GM12864 (cell line): ENCODE measurements around the gene EMX2.

Source experiments
- DNase-seq: peaks from one replicate; pipeline ENCODE4 v3.0.0-alpha.2; 2011; ENCODE audit warnings: low read depth
- H3K4me3 ChIP-seq: 2 replicates; pipeline ENCODE4 v1.5.1; 2011; ENCODE audit warnings: mild to moderate bottlenecking, low read depth, low read length, control low read depth
- TF ChIP-seq, protein P1 (sequence below): IDR thresholded peaks from 2 replicates; pipeline ENCODE4 v1.5.1; 2011; ENCODE audit warnings: low read depth, mild to moderate bottlenecking, moderate library complexity, low read length, control low read depth, inconsistent platforms; ENCODE audit errors: missing control alignments

Gene EMX2

DNA sequence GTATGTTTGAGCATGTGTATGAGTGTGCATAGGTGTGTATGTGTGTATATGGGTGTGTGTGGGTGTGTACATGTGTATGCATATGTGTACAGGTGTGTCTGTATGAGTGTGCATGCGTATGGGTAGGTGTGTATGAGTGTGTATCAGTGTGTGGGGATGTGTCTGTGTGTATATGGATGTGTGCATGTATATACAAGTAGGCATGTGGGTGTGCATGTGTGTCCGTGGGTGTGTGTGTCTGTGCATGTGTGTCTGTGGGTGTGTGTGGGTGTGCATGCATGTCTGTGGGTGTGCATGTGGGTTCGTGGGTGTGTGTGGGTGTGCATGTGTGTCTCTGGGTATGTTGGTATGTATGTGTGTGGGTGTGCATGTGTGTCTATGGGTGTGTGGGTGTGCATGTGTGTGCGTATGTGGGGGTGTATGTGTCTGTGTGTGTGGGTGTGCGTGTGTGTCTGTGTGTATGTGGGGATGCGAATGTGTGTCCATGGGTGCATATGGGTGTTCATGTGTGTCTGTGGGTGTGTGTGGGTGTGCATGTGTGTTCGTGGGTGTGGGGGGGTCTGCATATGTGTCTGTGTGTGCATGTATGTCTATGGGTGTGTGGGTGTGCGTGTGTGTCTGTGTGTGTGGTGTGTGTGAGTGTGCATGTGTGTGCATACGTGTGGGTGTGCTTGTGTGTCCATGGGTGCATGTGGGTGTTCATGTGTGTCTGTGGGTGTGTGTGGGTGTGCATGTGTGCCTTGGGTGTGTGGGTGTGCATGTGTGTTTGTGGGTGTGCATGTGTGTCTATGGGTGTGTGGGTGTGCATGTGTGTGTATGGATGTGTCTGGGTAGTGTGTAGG, 20.6 kb downstream of the EMX2 start:
- TF ChIP-seq, protein P1, sequence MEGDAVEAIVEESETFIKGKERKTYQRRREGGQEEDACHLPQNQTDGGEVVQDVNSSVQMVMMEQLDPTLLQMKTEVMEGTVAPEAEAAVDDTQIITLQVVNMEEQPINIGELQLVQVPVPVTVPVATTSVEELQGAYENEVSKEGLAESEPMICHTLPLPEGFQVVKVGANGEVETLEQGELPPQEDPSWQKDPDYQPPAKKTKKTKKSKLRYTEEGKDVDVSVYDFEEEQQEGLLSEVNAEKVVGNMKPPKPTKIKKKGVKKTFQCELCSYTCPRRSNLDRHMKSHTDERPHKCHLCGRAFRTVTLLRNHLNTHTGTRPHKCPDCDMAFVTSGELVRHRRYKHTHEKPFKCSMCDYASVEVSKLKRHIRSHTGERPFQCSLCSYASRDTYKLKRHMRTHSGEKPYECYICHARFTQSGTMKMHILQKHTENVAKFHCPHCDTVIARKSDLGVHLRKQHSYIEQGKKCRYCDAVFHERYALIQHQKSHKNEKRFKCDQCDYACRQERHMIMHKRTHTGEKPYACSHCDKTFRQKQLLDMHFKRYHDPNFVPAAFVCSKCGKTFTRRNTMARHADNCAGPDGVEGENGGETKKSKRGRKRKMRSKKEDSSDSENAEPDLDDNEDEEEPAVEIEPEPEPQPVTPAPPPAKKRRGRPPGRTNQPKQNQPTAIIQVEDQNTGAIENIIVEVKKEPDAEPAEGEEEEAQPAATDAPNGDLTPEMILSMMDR = no peak
- no peak for DNase-seq
- H3K4me3 ChIP-seq = no peak overlapping the region

DNA sequence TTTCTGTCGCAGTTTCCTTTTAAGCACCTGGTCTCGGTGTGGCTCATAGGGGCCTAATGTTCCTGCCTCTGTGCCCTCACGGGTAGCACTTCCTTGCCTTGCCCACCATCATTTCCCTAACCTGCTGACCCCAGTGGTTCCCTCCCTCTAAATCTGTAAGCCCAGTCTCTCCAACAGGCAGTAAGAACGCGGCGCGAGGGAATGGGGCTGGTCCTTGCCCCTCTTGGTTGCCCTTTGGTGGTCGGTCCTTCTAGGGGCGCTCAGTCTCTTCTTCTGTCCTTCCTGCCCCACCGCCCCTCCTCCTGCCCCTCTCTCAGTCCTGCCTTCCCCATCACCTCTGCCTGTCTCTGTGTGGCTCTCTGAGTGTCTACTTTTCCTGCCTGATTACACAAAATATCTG, 21.2 kb downstream of the EMX2 start:
- TF ChIP-seq, protein P1 = no peak
- DNase-seq = no peak
- H3K4me3 ChIP-seq = no peak overlapping the region

DNA sequence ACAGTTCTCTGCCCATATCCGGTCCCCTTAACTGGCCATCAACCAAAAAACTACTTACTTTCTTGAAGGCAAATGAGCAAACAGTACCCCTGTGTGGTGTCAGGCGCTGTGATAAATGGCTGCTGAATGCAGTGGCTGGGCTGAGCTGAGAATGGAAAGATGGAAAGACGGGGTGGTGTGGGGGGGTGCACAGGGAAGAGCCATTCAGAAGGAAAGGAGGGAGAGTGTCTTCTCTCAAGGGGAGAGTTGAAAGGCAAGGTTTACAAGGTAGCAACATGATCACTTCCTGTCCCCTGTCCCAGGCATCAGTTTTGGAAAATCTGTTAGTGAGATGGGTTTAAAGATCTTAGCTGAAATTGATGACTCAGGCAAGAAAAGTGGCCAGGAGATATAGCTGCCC, 22.5 kb downstream of the EMX2 start:
- DNase-seq = no peak
- no peak overlapping the region for H3K4me3 ChIP-seq
- TF ChIP-seq, protein P1 = no peak

DNA sequence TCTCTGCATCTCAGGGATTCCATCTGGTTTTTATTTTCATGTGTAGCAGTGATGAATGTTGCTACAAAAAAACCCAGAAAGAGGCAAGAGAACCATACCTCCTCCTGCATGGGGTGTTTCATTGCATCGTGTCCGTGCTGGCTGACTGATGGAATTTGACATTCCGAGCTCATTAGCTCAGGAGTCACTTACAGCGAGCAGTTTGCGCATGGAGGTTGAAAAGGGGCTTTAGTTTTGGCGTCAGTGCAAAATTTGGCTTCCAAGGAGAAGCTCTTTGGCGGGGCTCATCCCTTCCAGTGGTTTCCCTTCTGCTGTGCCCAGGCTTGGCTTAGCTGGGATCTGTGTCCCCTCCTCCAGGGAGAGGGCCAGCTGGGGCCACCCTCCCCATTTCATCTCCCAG, 25.8 kb downstream of the EMX2 start:
- TF ChIP-seq, protein P1 = no peak
- no peak for DNase-seq
- no peak overlapping the region for H3K4me3 ChIP-seq

DNA sequence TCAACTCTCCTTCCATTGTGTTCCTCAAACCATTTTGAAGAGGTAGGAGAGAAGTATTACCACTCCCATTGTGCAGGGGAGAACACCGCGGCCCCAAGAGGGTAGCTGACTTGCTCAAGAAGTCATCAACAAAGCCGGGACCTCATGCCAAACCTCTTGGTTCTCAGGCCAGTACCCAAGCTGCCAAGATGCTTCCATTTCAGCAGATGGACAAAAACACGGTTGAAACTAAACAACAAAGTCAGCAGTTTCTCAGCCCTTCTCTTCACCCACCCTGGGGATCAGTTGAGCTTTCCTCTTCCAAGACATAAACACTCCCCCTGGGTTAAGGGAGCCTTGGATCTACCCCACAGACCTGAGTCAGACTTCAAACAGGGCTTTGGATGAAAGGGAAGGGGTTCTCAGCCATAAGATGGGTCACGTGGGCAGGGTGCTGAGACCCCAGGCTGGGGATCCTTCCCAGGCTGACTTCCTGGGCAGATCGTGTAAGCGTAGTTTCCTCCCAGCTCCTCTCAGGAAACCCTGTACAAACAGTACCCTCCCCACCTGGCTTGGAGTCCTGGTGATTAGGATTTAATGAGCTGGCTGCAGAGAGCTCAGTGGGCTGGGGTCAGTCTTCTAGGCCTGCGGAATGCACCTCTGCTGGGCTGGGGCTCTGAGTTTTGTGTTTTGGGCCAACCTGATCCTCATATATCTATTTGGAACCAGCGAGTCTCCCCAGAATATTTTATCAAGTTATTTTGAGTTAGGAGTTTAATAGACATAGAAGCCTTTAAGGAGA, 27.3 kb downstream of the EMX2 start:
- no peak overlapping the region for H3K4me3 ChIP-seq
- DNase-seq = no peak
- TF ChIP-seq, protein P1 = no peak

DNA sequence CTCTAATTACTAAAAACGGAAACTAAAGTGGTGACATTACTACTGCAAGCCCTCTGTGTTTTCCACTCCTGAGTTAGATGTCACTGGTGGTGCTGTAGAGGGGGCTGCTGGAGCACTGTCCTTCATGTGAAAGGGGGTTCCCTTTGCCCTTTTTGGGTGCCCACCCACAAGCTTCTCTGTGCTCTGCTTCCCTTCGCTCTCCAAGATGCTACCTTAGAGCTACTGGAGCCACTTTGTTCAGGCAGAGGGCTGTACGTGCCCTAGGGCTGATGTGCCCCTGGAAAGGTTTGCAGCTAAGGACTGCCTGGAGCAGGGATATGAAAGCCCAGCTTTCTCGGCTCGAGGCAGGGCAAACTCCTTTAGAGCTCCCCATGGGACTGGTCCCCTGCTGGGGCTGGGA, 28.3 kb downstream of the EMX2 start:
- TF ChIP-seq, protein P1 = no peak
- no peak for DNase-seq
- no peak overlapping the region for H3K4me3 ChIP-seq
